SH-SY5Y (cell line): ENCODE data around the gene SERTAD3.

Experiments
- GATA2 ChIP-seq: IDR thresholded peaks from 2 replicates; pipeline ENCODE4 v1.6.1; 2011; ENCODE audit warnings: mild to moderate bottlenecking, low read depth, low read length
- GATA3 ChIP-seq: IDR thresholded peaks from 2 replicates; pipeline ENCODE4 v1.6.1; 2011; ENCODE audit warnings: low read depth, mild to moderate bottlenecking, low read length, moderate library complexity

DNA sequence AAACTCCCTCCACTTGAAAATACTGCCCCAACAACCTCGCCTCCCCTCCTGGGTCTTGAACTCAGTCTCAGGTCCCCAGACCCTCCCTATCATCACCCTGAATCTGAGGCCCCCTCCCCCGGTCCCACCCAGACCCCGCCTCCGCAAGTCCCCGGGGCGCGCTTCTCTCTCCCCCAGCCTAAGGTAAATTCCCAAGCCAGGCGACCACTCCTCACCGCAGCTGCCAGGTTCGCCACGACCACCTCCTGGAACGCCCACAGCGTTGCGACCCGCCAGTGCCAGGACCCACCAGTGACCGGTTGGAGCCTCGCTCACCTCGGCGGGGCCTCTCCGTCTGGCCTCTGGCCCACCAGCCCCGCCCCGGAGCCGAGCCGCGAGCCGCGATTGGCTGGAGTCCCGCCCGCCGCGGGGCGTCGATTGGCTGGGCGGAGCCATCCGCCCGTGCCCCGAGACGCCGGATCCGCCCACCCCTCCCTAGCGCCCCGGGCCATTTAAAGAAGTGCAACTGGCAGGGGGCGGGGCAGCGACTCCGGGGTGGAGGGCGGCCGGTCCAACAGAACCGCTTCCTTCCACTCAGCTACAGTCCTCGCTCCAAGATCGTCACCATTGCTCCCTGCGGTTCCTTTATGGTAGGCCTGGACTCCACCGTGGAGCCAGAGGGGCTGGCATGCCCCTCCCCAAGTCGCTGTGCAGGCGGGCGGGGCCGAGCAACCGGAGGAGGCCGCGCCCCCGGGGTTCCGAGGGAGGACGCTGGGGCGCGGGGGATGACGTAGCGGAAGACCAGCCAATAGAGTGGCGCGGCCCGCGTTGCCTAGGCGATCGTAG is at the start of gene SERTAD3:
- TF ChIP-seq GATA3 (no peak), GATA2 (peak; percentile 71)
